LNCaP clone FGC (cell line): Measurements from ENCODE around the gene NCAPG2.

ENCODE experiments used
- DNase-seq: peaks from one replicate; pipeline ENCODE4 v3.0.0-alpha.2; 2011; ENCODE audit warnings: low read depth
- H3K4me3 ChIP-seq: 2 replicates; pipeline ENCODE4 v1.5.1; 2011; ENCODE audit warnings: mild to moderate bottlenecking, low read depth, low read length, control low read depth
- TF ChIP-seq, protein P1 (sequence below): IDR thresholded peaks from 2 replicates; pipeline ENCODE4 v1.5.1; 2012; ENCODE audit warnings: mild to moderate bottlenecking; ENCODE audit not compliant: control insufficient read depth, insufficient read depth; ENCODE audit errors: extremely low read depth

Gene NCAPG2

GRCh38 chr7:158611541-158611940 lies 93.1 kb downstream of the NCAPG2 start:
- H3K4me3 ChIP-seq = no peak overlapping the region
- TF ChIP-seq, protein P1, sequence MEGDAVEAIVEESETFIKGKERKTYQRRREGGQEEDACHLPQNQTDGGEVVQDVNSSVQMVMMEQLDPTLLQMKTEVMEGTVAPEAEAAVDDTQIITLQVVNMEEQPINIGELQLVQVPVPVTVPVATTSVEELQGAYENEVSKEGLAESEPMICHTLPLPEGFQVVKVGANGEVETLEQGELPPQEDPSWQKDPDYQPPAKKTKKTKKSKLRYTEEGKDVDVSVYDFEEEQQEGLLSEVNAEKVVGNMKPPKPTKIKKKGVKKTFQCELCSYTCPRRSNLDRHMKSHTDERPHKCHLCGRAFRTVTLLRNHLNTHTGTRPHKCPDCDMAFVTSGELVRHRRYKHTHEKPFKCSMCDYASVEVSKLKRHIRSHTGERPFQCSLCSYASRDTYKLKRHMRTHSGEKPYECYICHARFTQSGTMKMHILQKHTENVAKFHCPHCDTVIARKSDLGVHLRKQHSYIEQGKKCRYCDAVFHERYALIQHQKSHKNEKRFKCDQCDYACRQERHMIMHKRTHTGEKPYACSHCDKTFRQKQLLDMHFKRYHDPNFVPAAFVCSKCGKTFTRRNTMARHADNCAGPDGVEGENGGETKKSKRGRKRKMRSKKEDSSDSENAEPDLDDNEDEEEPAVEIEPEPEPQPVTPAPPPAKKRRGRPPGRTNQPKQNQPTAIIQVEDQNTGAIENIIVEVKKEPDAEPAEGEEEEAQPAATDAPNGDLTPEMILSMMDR = no peak
- DNase-seq = no peak

DNA sequence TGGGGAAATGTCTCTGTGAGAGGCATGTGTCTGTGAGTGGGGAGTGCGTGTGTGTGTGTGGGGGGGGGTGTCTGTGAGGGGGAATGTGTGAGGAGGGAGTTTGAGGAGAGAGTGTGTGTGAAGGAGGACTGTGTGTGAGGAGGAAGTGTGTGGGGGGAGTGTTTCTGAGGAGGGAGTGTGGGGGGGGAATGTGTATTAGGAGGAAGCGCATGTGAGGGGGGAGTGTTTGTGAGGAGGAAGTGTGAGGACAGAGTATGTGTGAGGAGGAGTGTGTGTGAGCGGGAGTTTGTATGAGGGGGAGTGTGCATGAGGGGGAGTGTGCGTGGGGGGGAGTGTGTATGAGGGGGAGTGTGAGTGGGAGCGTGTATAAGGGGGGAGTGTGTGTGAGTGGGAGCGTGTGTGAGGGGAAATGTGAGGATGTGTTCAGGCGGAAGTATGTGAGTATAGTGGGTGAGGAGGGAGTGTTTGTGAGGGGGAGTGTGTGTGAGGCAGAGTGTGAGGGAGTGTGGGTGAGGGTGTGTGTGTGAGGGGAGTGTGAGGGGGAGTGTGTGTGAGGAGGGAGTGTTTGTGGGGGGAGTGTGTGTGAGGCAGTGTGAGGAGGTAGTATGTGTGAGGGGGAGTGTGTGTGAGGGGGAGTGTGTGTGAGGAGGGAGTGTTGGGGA lies 95.2 kb downstream of the NCAPG2 start:
- no peak for DNase-seq
- TF ChIP-seq, protein P1 = no peak
- H3K4me3 ChIP-seq = no peak overlapping the region

- no peak overlapping the region for H3K4me3 ChIP-seq
- TF ChIP-seq, protein P1 = no peak
- no peak for DNase-seq
Observed at GRCh38 chr7:158607563-158607962, 97.0 kb downstream of the NCAPG2 start.

- H3K4me3 ChIP-seq = no peak overlapping the region
- DNase-seq = no peak
- TF ChIP-seq, protein P1 = no peak
Observed at GRCh38 chr7:158606671-158607424, 97.8 kb downstream of the NCAPG2 start.

DNA sequence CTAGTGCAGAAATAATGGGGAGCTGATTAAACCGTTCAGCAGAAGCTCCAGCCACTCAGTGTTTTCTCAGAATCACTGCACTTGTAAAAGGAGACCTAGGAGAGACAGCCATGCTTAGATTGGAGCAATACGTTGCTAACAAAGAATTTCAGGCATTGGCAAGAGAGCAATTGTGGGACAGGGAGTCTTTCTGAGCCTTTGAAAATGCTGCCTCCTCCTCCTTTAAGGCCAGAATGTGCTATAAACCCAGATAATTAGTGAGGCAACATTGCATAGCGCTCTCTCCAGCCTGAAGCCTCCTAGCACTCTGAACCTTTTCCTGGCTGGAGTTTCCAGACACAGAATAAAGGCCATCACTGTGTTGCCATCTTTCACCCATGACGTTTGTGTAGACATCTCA lies 98.5 kb downstream of the NCAPG2 start:
- H3K4me3 ChIP-seq = no peak overlapping the region
- TF ChIP-seq, protein P1 = no peak
- no peak for DNase-seq

DNA sequence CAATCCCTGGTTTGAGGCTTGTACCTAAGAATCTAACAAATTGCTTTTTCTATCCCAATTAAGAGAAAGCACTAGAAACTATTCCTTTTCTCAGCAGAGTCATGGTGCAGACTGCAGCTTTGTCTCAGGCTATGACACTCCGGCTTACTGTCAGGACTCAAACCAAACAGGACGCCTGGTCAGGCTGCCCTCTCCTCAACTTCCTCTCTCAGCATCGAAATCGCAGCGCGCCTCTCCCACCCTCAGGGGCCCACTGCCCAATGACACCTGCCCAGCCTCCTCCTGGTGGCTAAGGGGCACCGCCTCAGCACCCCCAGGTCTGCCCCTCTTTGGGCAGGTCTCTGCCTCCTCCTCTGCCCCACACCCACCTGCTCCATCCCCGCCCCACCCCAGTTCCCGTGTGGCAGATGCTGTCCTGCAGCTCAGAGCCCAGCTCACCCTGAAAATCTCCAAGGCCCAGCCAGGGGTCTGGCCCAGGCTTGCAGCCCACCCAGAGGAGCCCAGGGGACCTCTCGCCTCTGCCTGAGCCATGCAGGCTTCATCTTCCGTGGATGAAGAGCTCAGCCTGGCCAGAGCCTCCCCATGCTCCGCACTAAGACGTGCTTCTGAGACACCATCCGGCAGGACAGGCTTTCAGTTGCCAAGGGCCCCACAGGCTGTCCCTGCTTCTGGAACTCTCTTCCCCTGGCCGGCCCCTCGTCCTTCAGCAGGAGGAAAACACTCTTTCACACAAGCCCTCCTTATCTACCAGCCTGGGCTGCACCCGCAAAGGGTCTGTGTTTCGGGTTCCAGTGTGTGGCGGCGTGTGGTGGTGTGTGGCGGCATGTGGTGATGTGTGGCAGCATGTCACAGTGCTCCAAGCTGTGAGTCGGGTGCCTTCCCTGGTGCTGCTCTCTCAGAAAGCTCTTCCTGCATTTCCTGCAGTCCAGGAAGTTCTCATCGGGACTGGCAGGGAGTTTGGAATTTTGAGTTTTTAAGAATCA lies 100.5 kb downstream of the NCAPG2 start:
- no peak for DNase-seq
- H3K4me3 ChIP-seq = no peak overlapping the region
- TF ChIP-seq, protein P1 = no peak
